Mesenchymal stem cell (in vitro differentiated cells and primary cell): ENCODE measurements around the gene SEMA3D.

Experiments
- DNase-seq: peaks from one replicate; pipeline ENCODE4 v3.0.0-alpha.2; 2013
- H2AFZ ChIP-seq: one replicate; pipeline ENCODE4 v1.6.1; 2013; ENCODE audit warnings: low read depth, mild to moderate bottlenecking, control low read depth, inconsistent platforms, low read length, moderate library complexity
- H2AK5ac ChIP-seq: 2 replicates; pipeline ENCODE4 v1.6.1; 2013; ENCODE audit warnings: low read length, moderate library complexity, mild to moderate bottlenecking, inconsistent platforms; ENCODE audit not compliant: severe bottlenecking
- H2BK120ac ChIP-seq: one replicate; pipeline ENCODE4 v1.6.1; 2013; ENCODE audit warnings: low read depth, mild to moderate bottlenecking, inconsistent platforms, low read length, moderate library complexity
- H2BK12ac ChIP-seq, 2 experiments: one replicate each; pipeline ENCODE4 v1.6.1; 2013; ENCODE audit warnings: inconsistent platforms in 2 of 2, low read length in 2 of 2, mild to moderate bottlenecking in 2 of 2, moderate library complexity in 2 of 2, control low read depth in 1 of 2
- H2BK15ac ChIP-seq: one replicate; pipeline ENCODE4 v1.6.1; 2013; ENCODE audit warnings: mild to moderate bottlenecking, low read depth, inconsistent platforms; ENCODE audit not compliant: poor library complexity, severe bottlenecking
- H2BK5ac ChIP-seq: 2 replicates; pipeline ENCODE4 v1.6.1; 2013; ENCODE audit warnings: low read depth, mild to moderate bottlenecking, low read length, control low read depth, inconsistent platforms; ENCODE audit not compliant: poor library complexity, severe bottlenecking
- H3K14ac ChIP-seq, 2 experiments: one replicate each; pipeline ENCODE4 v1.6.1; 2013; ENCODE audit warnings: inconsistent platforms in 2 of 2, low read length in 2 of 2, control low read depth in 1 of 2, mild to moderate bottlenecking in 1 of 2, moderate library complexity in 1 of 2
- H3K18ac ChIP-seq, 2 experiments: one replicate each; pipeline ENCODE4 v1.6.1; 2013; ENCODE audit warnings: inconsistent platforms in 2 of 2, low read length in 2 of 2, control low read depth in 1 of 2, low read depth in 1 of 2, mild to moderate bottlenecking in 1 of 2
- H3K23ac ChIP-seq, 2 experiments: one replicate each; pipeline ENCODE4 v1.6.1; 2013; ENCODE audit warnings: inconsistent platforms in 2 of 2, low read length in 2 of 2, mild to moderate bottlenecking in 2 of 2, moderate library complexity in 2 of 2, control low read depth in 1 of 2
- H3K27ac ChIP-seq: 2 replicates; pipeline ENCODE4 v1.5.1; 2013; ENCODE audit warnings: mild to moderate bottlenecking, moderate library complexity, low read length, control low read depth, inconsistent platforms; ENCODE audit not compliant: poor library complexity, severe bottlenecking
- H3K27me3 ChIP-seq, 2 experiments: 2 replicates each; pipeline versions ENCODE4 v1.6.1 to v1.7.0; 2013; ENCODE audit warnings: low read length in 2 of 2, mild to moderate bottlenecking in 2 of 2, moderate library complexity in 2 of 2, control low read depth in 1 of 2, inconsistent platforms in 1 of 2; ENCODE audit not compliant: control insufficient read depth in 1 of 2, insufficient read depth in 1 of 2
- H3K36me3 ChIP-seq, 2 experiments: 2 replicates each; pipeline versions ENCODE4 v1.6.1 to v1.7.0; 2013; ENCODE audit warnings: low read length in 2 of 2, control low read depth in 1 of 2, inconsistent platforms in 1 of 2, low read depth in 1 of 2, mild to moderate bottlenecking in 1 of 2; ENCODE audit not compliant: insufficient read depth in 2 of 2, control insufficient read depth in 1 of 2
- H3K4ac ChIP-seq, 2 experiments: one replicate each; pipeline ENCODE4 v1.6.1; 2013; ENCODE audit warnings: inconsistent platforms in 2 of 2, low read length in 2 of 2, mild to moderate bottlenecking in 2 of 2, moderate library complexity in 2 of 2, control low read depth in 1 of 2, low read depth in 1 of 2
- H3K4me1 ChIP-seq: 2 replicates; pipeline ENCODE4 v1.6.1; 2013; ENCODE audit warnings: low read depth, low read length, control low read depth; ENCODE audit not compliant: control insufficient read depth, insufficient read depth
- H3K4me2 ChIP-seq: 2 replicates; pipeline ENCODE4 v1.6.1; 2013; ENCODE audit warnings: low read length, mild to moderate bottlenecking, inconsistent platforms; ENCODE audit not compliant: poor library complexity, severe bottlenecking
- H3K4me3 ChIP-seq, 2 experiments: 2 replicates each; pipeline versions ENCODE4 v1.5.1 to v1.7.0; 2013; ENCODE audit warnings: low read length in 2 of 2, mild to moderate bottlenecking in 2 of 2, control low read depth in 1 of 2, low read depth in 1 of 2; ENCODE audit not compliant: insufficient read depth in 1 of 2
- H3K79me1 ChIP-seq: replicated peaks from 2 replicates; pipeline ENCODE4 v1.6.1; 2013; ENCODE audit warnings: mild to moderate bottlenecking, control low read depth, low read length, inconsistent platforms; ENCODE audit not compliant: poor library complexity, severe bottlenecking
- H3K9ac ChIP-seq: 2 replicates; pipeline ENCODE4 v1.7.0; 2013; ENCODE audit warnings: mild to moderate bottlenecking, low read length, moderate library complexity
- H3K9me3 ChIP-seq: 2 replicates; pipeline ENCODE4 v1.7.0; 2013; ENCODE audit warnings: mild to moderate bottlenecking, low read length; ENCODE audit not compliant: control insufficient read depth
- H4K8ac ChIP-seq: one replicate; pipeline ENCODE4 v1.6.1; 2013; ENCODE audit warnings: inconsistent platforms, mild to moderate bottlenecking, low read length, moderate library complexity
- H4K91ac ChIP-seq: one replicate; pipeline ENCODE4 v1.6.1; 2013; ENCODE audit warnings: mild to moderate bottlenecking, low read length, inconsistent platforms
- WGBS: methylation state at CpG from one replicate; pipeline ENCODE4 v1.1.7; 2013; ENCODE audit warnings: mixed read lengths; 5-methylcytosine and 5-hydroxymethylcytosine counted together

The SEMA3D gene

GRCh38 chr7:85090143-85090542 is 96.7 kb downstream of the SEMA3D start:
- no peak overlapping the region for H2BK15ac ChIP-seq
- H2AFZ ChIP-seq: no peak overlapping the region
- H3K27me3 ChIP-seq: no peaks in the 10 kb centered on the region
- no peaks in the 10 kb centered on the region for H3K9me3 ChIP-seq
- no peaks in the 10 kb centered on the region for H3K36me3 ChIP-seq
- H3K23ac ChIP-seq: no peak overlapping the region
- no peak overlapping the region for H3K27ac ChIP-seq
- H2BK5ac ChIP-seq: no peak overlapping the region
- no peaks in the 10 kb centered on the region for H3K4me1 ChIP-seq
- no peak overlapping the region for H2AK5ac ChIP-seq
- no peak overlapping the region for H3K9ac ChIP-seq
- no peak overlapping the region for H4K8ac ChIP-seq
- no peak overlapping the region for H2BK120ac ChIP-seq
- H3K4me3 ChIP-seq: no peak overlapping the region
- no peak for DNase-seq
- H3K4me2 ChIP-seq: no peak overlapping the region
- no peak overlapping the region for H3K18ac ChIP-seq
- no peak overlapping the region for H2BK12ac ChIP-seq
- H4K91ac ChIP-seq: no peak overlapping the region
- no peaks in the 10 kb centered on the region for H3K79me1 ChIP-seq
- WGBS: 70% methylated on average over 6 of the region's 6 CpGs
- no peak overlapping the region for H3K4ac ChIP-seq
- H3K14ac ChIP-seq: no peak overlapping the region

GRCh38 chr7:85081846-85082245 is 105.0 kb downstream of the SEMA3D start:
- H3K27me3 ChIP-seq: no peaks in the 10 kb centered on the region
- no peak overlapping the region for H4K8ac ChIP-seq
- no peak overlapping the region for H2BK12ac ChIP-seq
- H3K4me3 ChIP-seq: no peak overlapping the region
- H3K4me2 ChIP-seq: no peak overlapping the region
- no peak overlapping the region for H3K4ac ChIP-seq
- DNase-seq: no peak
- no peak overlapping the region for H2BK15ac ChIP-seq
- no peak overlapping the region for H2BK5ac ChIP-seq
- H3K23ac ChIP-seq: no peak overlapping the region
- WGBS: 79% methylated on average over 1 of the region's 1 CpG
- H3K36me3 ChIP-seq: no peaks in the 10 kb centered on the region
- no peak overlapping the region for H4K91ac ChIP-seq
- H2BK120ac ChIP-seq: no peak overlapping the region
- no peak overlapping the region for H3K27ac ChIP-seq
- no peaks in the 10 kb centered on the region for H3K79me1 ChIP-seq
- H2AK5ac ChIP-seq: no peak overlapping the region
- no peak overlapping the region for H2AFZ ChIP-seq
- no peak overlapping the region for H3K14ac ChIP-seq
- H3K9ac ChIP-seq: no peak overlapping the region
- H3K18ac ChIP-seq: no peak overlapping the region
- H3K4me1 ChIP-seq: no peaks in the 10 kb centered on the region
- H3K9me3 ChIP-seq: no peaks in the 10 kb centered on the region

- no peaks in the 10 kb centered on the region for H3K9me3 ChIP-seq
- H3K27ac ChIP-seq: no peak overlapping the region
- H4K8ac ChIP-seq: no peak overlapping the region
- H2BK120ac ChIP-seq: no peak overlapping the region
- H3K4me3 ChIP-seq: no peak overlapping the region
- no peak overlapping the region for H3K18ac ChIP-seq
- H3K9ac ChIP-seq: no peak overlapping the region
- 100% methylated on average over 1 of the region's 1 CpG for WGBS
- no peak overlapping the region for H3K14ac ChIP-seq
- no peaks in the 10 kb centered on the region for H3K27me3 ChIP-seq
- H2AFZ ChIP-seq: no peak overlapping the region
- H3K36me3 ChIP-seq: no peaks in the 10 kb centered on the region
- no peak overlapping the region for H3K4me2 ChIP-seq
- no peak overlapping the region for H2BK15ac ChIP-seq
- H3K23ac ChIP-seq: no peak overlapping the region
- H3K4ac ChIP-seq: no peak overlapping the region
- H3K4me1 ChIP-seq: no peaks in the 10 kb centered on the region
- no peak overlapping the region for H2BK12ac ChIP-seq
- H2AK5ac ChIP-seq: no peak overlapping the region
- no peaks in the 10 kb centered on the region for H3K79me1 ChIP-seq
- no peak for DNase-seq
- no peak overlapping the region for H2BK5ac ChIP-seq
- H4K91ac ChIP-seq: no peak overlapping the region
Observed at GRCh38 chr7:85081392-85081791, 105.5 kb downstream of the SEMA3D start.

GRCh38 chr7:85079434-85079833 is 107.4 kb downstream of the SEMA3D start:
- Histone ChIP-seq H3K9me3 (no peaks in the 10 kb centered on the region), H2BK15ac (no peak overlapping the region), H3K4me1 (no peaks in the 10 kb centered on the region), H4K8ac (no peak overlapping the region), H2BK120ac (no peak overlapping the region), H3K9ac (no peak overlapping the region), H3K4me3 (no peak overlapping the region), H3K27me3 (no peaks in the 10 kb centered on the region), H3K18ac (no peak overlapping the region), H3K36me3 (no peaks in the 10 kb centered on the region), H3K27ac (no peak overlapping the region), H3K4me2 (no peak overlapping the region), H4K91ac (no peak overlapping the region), H3K14ac (no peak overlapping the region), H3K23ac (no peak overlapping the region), H2AFZ (no peak overlapping the region), H2AK5ac (no peak overlapping the region), H3K4ac (no peak overlapping the region), H2BK5ac (no peak overlapping the region), H3K79me1 (no peaks in the 10 kb centered on the region), H2BK12ac (no peak overlapping the region)
- WGBS: 92% methylated on average over 1 of the region's 1 CpG
- DNase-seq: no peak
